Measurements from ENCODE around the gene HBB.

- TF ChIP-seq CTCF (IDR thresholded peaks at IDR 0.05; ENCODE audit: low read length) (no peak), EZH2 (optimal IDR thresholded peaks at IDR 0.05; ENCODE audit: low read depth, low read length) (no peak)
These were observed 30.4 kb upstream of the HBB start for GRCh38 chr11:5257296-5257695.

Data from MM.1S (cell line).